Epithelial cell of umbilical artery (primary cell): Measurements from ENCODE around the gene MACC1. TPM values are rescaled to one million over a fixed set of nuclear protein-coding genes. Genes with fewer than 3 reads are reported as not detected.

Source experiments
- total RNA-seq: library from RNA; depleted of rRNA; stranded (reverse); fragments of >200 nt; gene quantifications from 2 replicates; pipeline ENCODE4 v1.2.3, GENCODE V29; 2014

The MACC1 gene
- not detected in 2 replicates for total RNA-seq

DNA sequence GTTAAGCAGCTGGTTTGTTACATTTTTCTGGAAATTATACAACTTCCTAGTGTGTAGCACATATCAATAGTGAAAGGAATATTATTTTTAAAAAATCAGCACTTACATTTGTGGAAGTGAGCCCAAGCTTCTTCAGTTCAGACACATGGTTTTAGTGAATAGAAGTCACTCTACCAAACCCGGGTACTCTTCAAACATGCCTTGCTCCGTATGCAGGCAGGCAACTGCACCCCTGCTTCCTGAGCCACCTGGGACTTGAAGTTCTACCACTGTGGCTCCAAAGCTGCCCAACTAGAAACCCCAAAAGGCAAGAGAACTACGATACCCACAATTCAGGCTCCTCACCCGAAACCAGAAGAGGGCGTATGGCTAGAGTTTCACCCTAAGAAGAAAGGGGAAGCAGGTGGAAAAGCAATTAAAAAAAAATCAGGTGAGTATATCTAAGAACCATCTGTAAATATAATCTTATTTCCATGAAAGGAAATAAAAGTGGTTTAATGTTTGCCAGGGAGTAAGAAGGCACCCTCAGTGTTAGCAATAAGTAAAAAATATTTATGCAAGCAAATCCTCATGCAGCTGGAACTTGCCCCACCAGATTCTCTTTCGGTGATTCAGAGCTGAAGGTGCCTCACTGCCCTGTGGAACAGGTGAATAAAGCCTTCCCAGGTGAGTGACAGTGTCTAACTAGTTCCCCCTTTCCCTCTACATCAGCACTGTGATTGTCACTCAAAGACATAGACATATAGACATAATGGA is at the start of gene MACC1:
Gene MACC1 (minus strand): TSS at position 192 of the 756 bp plus-strand sequence. CDS start 55,522 bp downstream, outside the sequence.

Other genes starting within 250 kb of the MACC1 start
- gene ITGB8, start 113.5 kb upstream of the MACC1 start, total RNA-seq = 1.4 and 1.9 TPM in 2 replicates